Activated T-helper 17 cell treated with anti-CD3 and anti-CD28 coated beads, Interleukin-2, amount 50 U/mL, for 72 hours (primary cell): ENCODE measurements around the gene CNOT2. TPM values are rescaled to one million over a fixed set of nuclear protein-coding genes. Genes with fewer than 3 reads are reported as not detected.

Source experiments
- ATAC-seq: fragments of 150-1000 bp; cut with Tn5 transposase; replicated peaks from 2 replicates; pipeline ENCODE4 v1.10.0; 2021; ENCODE audit warnings: mild to moderate bottlenecking, moderate library complexity
- H3K27ac Mint-ChIP-seq: one replicate; pipeline ENCODE4 v1.8.0; 2022; ENCODE audit warnings: mixed read lengths
- H3K27me3 Mint-ChIP-seq: one replicate; pipeline ENCODE4 v1.8.0; 2022; ENCODE audit warnings: mixed read lengths
- H3K36me3 Mint-ChIP-seq: one replicate; pipeline ENCODE4 v1.8.0; 2022; ENCODE audit warnings: low read depth, mild to moderate bottlenecking, mixed read lengths
- H3K4me1 Mint-ChIP-seq: one replicate; pipeline ENCODE4 v1.8.0; 2022; ENCODE audit warnings: mixed read lengths
- H3K4me3 Mint-ChIP-seq: one replicate; pipeline ENCODE4 v1.8.0; 2022; ENCODE audit warnings: mild to moderate bottlenecking, mixed read lengths
- H3K9me3 Mint-ChIP-seq: one replicate; pipeline ENCODE4 v1.8.0; 2022; ENCODE audit warnings: mixed read lengths
- total RNA-seq, 2 donors: library from RNA; stranded (reverse); gene quantifications; one replicate each; pipeline ENCODE4 v1.2.3, GENCODE V29; 2022

The CNOT2 gene
- total RNA-seq: 10 to 100 TPM; 66.4 to 71.1 TPM

- Mint-ChIP-seq H3K9me3 (no peaks in the 10 kb centered on the region), H3K4me1 (peaks cover 36% of the 10 kb centered on the region), H3K36me3 (peaks cover 93% of the 10 kb centered on the region), H3K4me3 (peak within 1 kb of the TSS; percentile 88), H3K27me3 (no peaks in the 10 kb centered on the region), H3K27ac (peak within 1 kb of the TSS; percentile 95)
- peak; percentile 87 for ATAC-seq
Observed at GRCh38 chr12:70242695-70243509, at the start of gene CNOT2. TSS of gene CNOT2 (plus strand) at chr12:70243433. CDS start at chr12:70278227, 34,794 bp downstream.

- no peaks in the 10 kb centered on the region for H3K9me3 Mint-ChIP-seq
Observed at GRCh38 chr12:70194076-70194475, 49.2 kb upstream of the CNOT2 start.

GRCh38 chr12:70196811-70197281, 46.4 kb upstream of the CNOT2 start:
- H3K4me3 Mint-ChIP-seq: no peak overlapping the region
- ATAC-seq: no peak

More at GRCh38 chr12:70194076-70194475, 49.2 kb upstream of the CNOT2 start:
- no peak overlapping the region for H3K4me3 Mint-ChIP-seq
- no peaks in the 10 kb centered on the region for H3K36me3 Mint-ChIP-seq
- no peaks in the 10 kb centered on the region for H3K4me1 Mint-ChIP-seq
- ATAC-seq: no peak
- no peak overlapping the region for H3K27ac Mint-ChIP-seq
- peaks cover 3% of the 10 kb centered on the region for H3K27me3 Mint-ChIP-seq

GRCh38 chr12:70197345-70197744, 45.9 kb upstream of the CNOT2 start:
- peaks cover 3% of the 10 kb centered on the region for H3K27me3 Mint-ChIP-seq
- no peak overlapping the region for H3K27ac Mint-ChIP-seq
- H3K36me3 Mint-ChIP-seq: no peaks in the 10 kb centered on the region
- H3K4me1 Mint-ChIP-seq: no peaks in the 10 kb centered on the region
- ATAC-seq: no peak
- H3K4me3 Mint-ChIP-seq: no peak overlapping the region
- H3K9me3 Mint-ChIP-seq: no peaks in the 10 kb centered on the region

More at GRCh38 chr12:70196811-70197281, 46.4 kb upstream of the CNOT2 start:
- Mint-ChIP-seq H3K36me3 (no peaks in the 10 kb centered on the region), H3K27me3 (peaks cover 3% of the 10 kb centered on the region), H3K4me1 (no peaks in the 10 kb centered on the region), H3K27ac (no peak overlapping the region), H3K9me3 (no peaks in the 10 kb centered on the region)

GRCh38 chr12:70213707-70214106, 29.5 kb upstream of the CNOT2 start:
- H3K27me3 Mint-ChIP-seq: no peaks in the 10 kb centered on the region
- no peak for ATAC-seq
- peaks cover 20% of the 10 kb centered on the region for H3K9me3 Mint-ChIP-seq
- no peaks in the 10 kb centered on the region for H3K36me3 Mint-ChIP-seq
- H3K4me1 Mint-ChIP-seq: no peaks in the 10 kb centered on the region
- no peak overlapping the region for H3K27ac Mint-ChIP-seq
- no peak overlapping the region for H3K4me3 Mint-ChIP-seq

- Mint-ChIP-seq H3K9me3 (peaks cover 14% of the 10 kb centered on the region), H3K27ac (no peak overlapping the region), H3K27me3 (no peaks in the 10 kb centered on the region), H3K36me3 (no peaks in the 10 kb centered on the region), H3K4me1 (no peaks in the 10 kb centered on the region), H3K4me3 (no peak overlapping the region)
- no peak for ATAC-seq
Observed at GRCh38 chr12:70214972-70215617, 28.1 kb upstream of the CNOT2 start.

GRCh38 chr12:70217416-70217815, 25.8 kb upstream of the CNOT2 start:
- H3K9me3 Mint-ChIP-seq: peaks cover 13% of the 10 kb centered on the region
- H3K4me3 Mint-ChIP-seq: no peak overlapping the region
- H3K27me3 Mint-ChIP-seq: no peaks in the 10 kb centered on the region
- H3K4me1 Mint-ChIP-seq: no peaks in the 10 kb centered on the region
- H3K36me3 Mint-ChIP-seq: no peaks in the 10 kb centered on the region
- ATAC-seq: no peak
- H3K27ac Mint-ChIP-seq: no peak overlapping the region

- Mint-ChIP-seq H3K4me3 (no peak overlapping the region), H3K9me3 (no peaks in the 10 kb centered on the region), H3K27ac (no peak overlapping the region), H3K36me3 (no peaks in the 10 kb centered on the region), H3K4me1 (no peaks in the 10 kb centered on the region), H3K27me3 (no peaks in the 10 kb centered on the region)
- ATAC-seq: no peak
Observed at GRCh38 chr12:70221626-70222025, 21.6 kb upstream of the CNOT2 start.

- Mint-ChIP-seq H3K4me3 (no peak overlapping the region), H3K27ac (no peak overlapping the region), H3K4me1 (no peaks in the 10 kb centered on the region), H3K27me3 (no peaks in the 10 kb centered on the region), H3K36me3 (no peaks in the 10 kb centered on the region), H3K9me3 (no peaks in the 10 kb centered on the region)
- ATAC-seq: no peak
Observed at GRCh38 chr12:70227911-70228310, 15.3 kb upstream of the CNOT2 start.

GRCh38 chr12:70230934-70231606, 12.2 kb upstream of the CNOT2 start:
- no peaks in the 10 kb centered on the region for H3K27me3 Mint-ChIP-seq
- ATAC-seq: no peak
- H3K27ac Mint-ChIP-seq: no peak overlapping the region
- H3K9me3 Mint-ChIP-seq: no peaks in the 10 kb centered on the region
- H3K4me3 Mint-ChIP-seq: no peak overlapping the region
- no peaks in the 10 kb centered on the region for H3K4me1 Mint-ChIP-seq
- H3K36me3 Mint-ChIP-seq: no peaks in the 10 kb centered on the region

- Mint-ChIP-seq H3K4me3 (no peak overlapping the region), H3K27ac (no peak overlapping the region), H3K27me3 (no peaks in the 10 kb centered on the region), H3K9me3 (no peaks in the 10 kb centered on the region), H3K36me3 (peaks cover 38% of the 10 kb centered on the region), H3K4me1 (peaks cover 11% of the 10 kb centered on the region)
- no peak for ATAC-seq
Observed at GRCh38 chr12:70236990-70237389, 6.2 kb upstream of the CNOT2 start.

GRCh38 chr12:70240673-70241072, 2.6 kb upstream of the CNOT2 start:
- Mint-ChIP-seq H3K4me3 (peak overlapping the region; percentile 24), H3K27ac (no peak overlapping the region), H3K9me3 (no peaks in the 10 kb centered on the region), H3K36me3 (peaks cover 75% of the 10 kb centered on the region), H3K4me1 (peaks cover 19% of the 10 kb centered on the region), H3K27me3 (no peaks in the 10 kb centered on the region)
- no peak for ATAC-seq

GRCh38 chr12:70241845-70242244, 1.4 kb upstream of the CNOT2 start:
- Mint-ChIP-seq H3K4me1 (peaks cover 28% of the 10 kb centered on the region), H3K9me3 (no peaks in the 10 kb centered on the region), H3K27ac (peak overlapping the region; percentile 95), H3K36me3 (peaks cover 87% of the 10 kb centered on the region), H3K27me3 (no peaks in the 10 kb centered on the region), H3K4me3 (peak overlapping the region; percentile 88)
- ATAC-seq: no peak

- Mint-ChIP-seq H3K27ac (peak overlapping the region; percentile 95), H3K9me3 (no peaks in the 10 kb centered on the region), H3K36me3 (peaks cover 100% of the 10 kb centered on the region), H3K4me3 (peak overlapping the region; percentile 88), H3K4me1 (peaks cover 39% of the 10 kb centered on the region), H3K27me3 (no peaks in the 10 kb centered on the region)
- peak; percentile 58 for ATAC-seq
Observed at GRCh38 chr12:70243510-70244371, 508 bp downstream of the CNOT2 start.
